ENCODE measurements around the gene P4HA3. TPM values are rescaled to one million over a fixed set of nuclear protein-coding genes. Genes with fewer than 3 reads are reported as not detected.

Gene P4HA3
- total RNA-seq, 4 donors from 2014 or later: 0.42 TPM; not detected in 3

DNA sequence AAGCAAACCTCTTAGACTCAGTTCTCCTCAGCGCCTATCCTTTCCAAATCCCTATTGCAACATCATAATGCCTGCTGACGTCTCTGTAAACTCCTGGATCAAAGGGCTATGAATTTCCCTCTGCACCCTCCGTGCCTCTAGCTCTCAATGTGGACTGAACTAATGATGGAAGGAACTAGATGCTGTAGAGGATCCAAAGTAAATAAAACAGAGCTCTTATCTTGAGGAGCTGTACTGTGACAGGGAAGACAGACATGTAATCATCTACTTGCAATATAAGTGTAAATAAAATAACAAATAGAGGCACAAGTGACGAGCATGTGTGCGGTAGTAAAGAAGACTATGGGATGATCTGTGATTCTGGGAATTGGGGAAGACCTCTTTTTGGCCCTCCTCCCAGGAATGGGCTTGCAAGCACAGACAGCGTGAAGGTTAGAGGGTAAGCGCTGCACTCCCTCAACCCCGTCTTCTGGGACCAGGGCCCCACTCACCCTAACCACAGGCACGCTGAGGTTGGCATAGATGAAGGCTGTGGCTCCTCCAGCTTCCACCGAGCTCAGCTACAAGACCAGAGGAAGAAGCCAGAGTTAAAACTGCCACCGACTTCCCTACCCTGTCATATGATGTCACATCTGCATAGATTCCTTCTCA lies 42.2 kb downstream of the P4HA3 start:
- no peak overlapping the region for H3K4me3 ChIP-seq
- H3K27ac ChIP-seq: no peak overlapping the region
- no peaks in the 10 kb centered on the region for H3K9me3 ChIP-seq
- WGBS: 72% methylated on average over 11 of the region's 11 CpGs
- H3K27me3 ChIP-seq: peaks cover 8% of the 10 kb centered on the region
- no peak for DNase-seq (ENCODE audit: low spot score in 2 of 2)
- TF ChIP-seq POLR2A (IDR thresholded peaks at IDR 0.05) (no peak), EP300 (IDR thresholded peaks at IDR 0.05) (no peak), POLR2AphosphoS5 (IDR thresholded peaks at IDR 0.05) (no peak)
- TF ChIP-seq, protein P1, sequence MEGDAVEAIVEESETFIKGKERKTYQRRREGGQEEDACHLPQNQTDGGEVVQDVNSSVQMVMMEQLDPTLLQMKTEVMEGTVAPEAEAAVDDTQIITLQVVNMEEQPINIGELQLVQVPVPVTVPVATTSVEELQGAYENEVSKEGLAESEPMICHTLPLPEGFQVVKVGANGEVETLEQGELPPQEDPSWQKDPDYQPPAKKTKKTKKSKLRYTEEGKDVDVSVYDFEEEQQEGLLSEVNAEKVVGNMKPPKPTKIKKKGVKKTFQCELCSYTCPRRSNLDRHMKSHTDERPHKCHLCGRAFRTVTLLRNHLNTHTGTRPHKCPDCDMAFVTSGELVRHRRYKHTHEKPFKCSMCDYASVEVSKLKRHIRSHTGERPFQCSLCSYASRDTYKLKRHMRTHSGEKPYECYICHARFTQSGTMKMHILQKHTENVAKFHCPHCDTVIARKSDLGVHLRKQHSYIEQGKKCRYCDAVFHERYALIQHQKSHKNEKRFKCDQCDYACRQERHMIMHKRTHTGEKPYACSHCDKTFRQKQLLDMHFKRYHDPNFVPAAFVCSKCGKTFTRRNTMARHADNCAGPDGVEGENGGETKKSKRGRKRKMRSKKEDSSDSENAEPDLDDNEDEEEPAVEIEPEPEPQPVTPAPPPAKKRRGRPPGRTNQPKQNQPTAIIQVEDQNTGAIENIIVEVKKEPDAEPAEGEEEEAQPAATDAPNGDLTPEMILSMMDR (IDR thresholded peaks at IDR 0.05): no peak
- H3K4me1 ChIP-seq: peaks cover 3% of the 10 kb centered on the region
- no peaks in the 10 kb centered on the region for H3K36me3 ChIP-seq

DNA sequence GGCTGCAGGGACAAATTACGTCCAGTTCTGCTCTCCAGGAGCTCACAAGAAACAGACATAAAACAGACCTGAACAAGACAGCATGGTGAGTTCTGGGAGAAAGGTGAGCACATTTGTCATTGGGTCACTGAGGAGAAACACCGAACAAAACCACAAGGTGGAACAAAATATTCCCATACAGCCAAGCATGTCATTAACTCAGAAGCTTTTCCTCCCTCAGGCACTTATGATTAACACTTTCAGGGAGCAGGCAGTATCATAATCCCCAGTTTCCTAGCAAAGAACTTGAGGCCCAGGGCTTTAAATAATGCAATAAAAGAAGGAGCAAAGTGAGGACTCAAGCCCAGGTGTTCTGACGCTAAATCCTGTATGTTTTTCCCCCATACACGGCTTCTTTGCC lies 43.0 kb downstream of the P4HA3 start:
- no peaks in the 10 kb centered on the region for H3K9me3 ChIP-seq
- DNase-seq (ENCODE audit: low spot score in 2 of 2): no peak
- H3K27ac ChIP-seq: no peak overlapping the region
- WGBS: 65% methylated on average over 4 of the region's 4 CpGs
- no peaks in the 10 kb centered on the region for H3K36me3 ChIP-seq
- peaks cover 8% of the 10 kb centered on the region for H3K27me3 ChIP-seq
- TF ChIP-seq, protein P1 (IDR thresholded peaks at IDR 0.05): no peak
- TF ChIP-seq POLR2A (IDR thresholded peaks at IDR 0.05) (no peak), EP300 (IDR thresholded peaks at IDR 0.05) (no peak), POLR2AphosphoS5 (IDR thresholded peaks at IDR 0.05) (no peak)
- peaks cover 3% of the 10 kb centered on the region for H3K4me1 ChIP-seq
- no peak overlapping the region for H3K4me3 ChIP-seq

GRCh38 chr11:74267014-74267413 lies 44.4 kb downstream of the P4HA3 start:
- H3K9me3 ChIP-seq: no peaks in the 10 kb centered on the region
- WGBS: 82% methylated on average over 6 of the region's 6 CpGs
- no peaks in the 10 kb centered on the region for H3K36me3 ChIP-seq
- DNase-seq (ENCODE audit: low spot score in 2 of 2): no peak
- H3K27ac ChIP-seq: no peak overlapping the region
- TF ChIP-seq, protein P1 (IDR thresholded peaks at IDR 0.05): no peak
- TF ChIP-seq POLR2A (IDR thresholded peaks at IDR 0.05): no peak
- no peak for TF ChIP-seq POLR2AphosphoS5 (IDR thresholded peaks at IDR 0.05)
- TF ChIP-seq EP300 (IDR thresholded peaks at IDR 0.05): no peak
- no peak overlapping the region for H3K4me3 ChIP-seq
- H3K4me1 ChIP-seq: peaks cover 3% of the 10 kb centered on the region
- peaks cover 8% of the 10 kb centered on the region for H3K27me3 ChIP-seq

- no peak for DNase-seq (ENCODE audit: low spot score in 2 of 2)
Measured at GRCh38 chr11:74265256-74265655, 46.2 kb downstream of the P4HA3 start.

GRCh38 chr11:74262725-74263124 lies 48.7 kb downstream of the P4HA3 start:
- TF ChIP-seq POLR2AphosphoS5 (IDR thresholded peaks at IDR 0.05): no peak
- TF ChIP-seq, protein P1 (IDR thresholded peaks at IDR 0.05): no peak
- no peak for TF ChIP-seq POLR2A (IDR thresholded peaks at IDR 0.05)
- TF ChIP-seq EP300 (IDR thresholded peaks at IDR 0.05): no peak
- Histone ChIP-seq H3K9me3 (no peaks in the 10 kb centered on the region), H3K36me3 (no peaks in the 10 kb centered on the region), H3K27me3 (no peaks in the 10 kb centered on the region), H3K27ac (no peak overlapping the region), H3K4me3 (no peak overlapping the region), H3K4me1 (peaks cover 3% of the 10 kb centered on the region)
- no peak for DNase-seq (ENCODE audit: low spot score in 2 of 2)
- WGBS: 83% methylated on average over 2 of the region's 2 CpGs

More at GRCh38 chr11:74265256-74265655, 46.2 kb downstream of the P4HA3 start:
- Histone ChIP-seq H3K4me3 (no peak overlapping the region), H3K9me3 (no peaks in the 10 kb centered on the region), H3K27ac (no peak overlapping the region), H3K27me3 (peaks cover 3% of the 10 kb centered on the region), H3K4me1 (peaks cover 3% of the 10 kb centered on the region), H3K36me3 (no peaks in the 10 kb centered on the region)
- TF ChIP-seq, protein P1 (IDR thresholded peaks at IDR 0.05): no peak
- no peak for TF ChIP-seq POLR2AphosphoS5 (IDR thresholded peaks at IDR 0.05)
- no peak for TF ChIP-seq EP300 (IDR thresholded peaks at IDR 0.05)
- TF ChIP-seq POLR2A (IDR thresholded peaks at IDR 0.05): no peak
- WGBS: 100% methylated on average over 1 of the region's 1 CpG

Data from suprapubic skin (tissue), 4 donors.